HUES6 (cell line): ENCODE measurements around the gene SLC35A1.

ENCODE experiments used
- H3K27ac ChIP-seq: 2 replicates; pipeline ENCODE4 v1.7.0; 2013; ENCODE audit warnings: low read depth, mild to moderate bottlenecking, low read length, inconsistent platforms
- H3K27me3 ChIP-seq: 2 replicates; pipeline ENCODE4 v1.6.1; 2013; ENCODE audit warnings: low read length; ENCODE audit not compliant: control insufficient read depth, insufficient read depth
- H3K36me3 ChIP-seq: 2 replicates; pipeline ENCODE4 v1.6.1; 2013; ENCODE audit warnings: low read length; ENCODE audit not compliant: control insufficient read depth, insufficient read depth
- H3K4me1 ChIP-seq: 2 replicates; pipeline ENCODE4 v1.6.1; 2013; ENCODE audit warnings: low read length; ENCODE audit not compliant: control insufficient read depth, insufficient read depth
- H3K4me3 ChIP-seq: 2 replicates; pipeline ENCODE4 v1.5.1; 2013; ENCODE audit warnings: low read depth, low read length
- H3K9ac ChIP-seq: one replicate; pipeline ENCODE4 v1.6.1; 2013; ENCODE audit warnings: mild to moderate bottlenecking, low read length
- H3K9me3 ChIP-seq: 2 replicates; pipeline ENCODE4 v1.6.1; 2013; ENCODE audit warnings: low read depth, low read length; ENCODE audit not compliant: control insufficient read depth, insufficient read depth

Gene SLC35A1

GRCh38 chr6:87472525-87473418 lies at the start of gene SLC35A1:
Gene SLC35A1 (plus strand): TSS chr6:87472974. CDS start chr6:87473004, 30 bp downstream.
- peak within 1 kb of the TSS; percentile 91 for H3K9ac ChIP-seq
- peak within 1 kb of the TSS; percentile 96 for H3K4me3 ChIP-seq
- H3K9me3 ChIP-seq, result no peaks in the 10 kb centered on the region
- H3K4me1 ChIP-seq, result peaks cover 5% of the 10 kb centered on the region; the same call in 1 of the 2 replicates
- no peaks in the 10 kb centered on the region for H3K27me3 ChIP-seq
- no peaks in the 10 kb centered on the region for H3K36me3 ChIP-seq
- H3K27ac ChIP-seq, result peak within 1 kb of the TSS; percentile 46; the same call in 1 of the 2 replicates

GRCh38 chr6:87426789-87427188 lies 46.0 kb upstream of the SLC35A1 start:
- no peaks in the 10 kb centered on the region for H3K9me3 ChIP-seq
- H3K9ac ChIP-seq, result no peak overlapping the region
- H3K4me1 ChIP-seq, result no peaks in the 10 kb centered on the region
- H3K36me3 ChIP-seq, result no peaks in the 10 kb centered on the region
- no peak overlapping the region for H3K4me3 ChIP-seq
- no peak overlapping the region for H3K27ac ChIP-seq
- H3K27me3 ChIP-seq, result no peaks in the 10 kb centered on the region

- Histone ChIP-seq H3K27me3 (no peaks in the 10 kb centered on the region), H3K27ac (no peak overlapping the region), H3K4me1 (no peaks in the 10 kb centered on the region)
Measured at GRCh38 chr6:87430499-87430898, 42.3 kb upstream of the SLC35A1 start.

GRCh38 chr6:87431263-87431662 lies 41.5 kb upstream of the SLC35A1 start:
- no peaks in the 10 kb centered on the region for H3K4me1 ChIP-seq
- H3K9ac ChIP-seq, result no peak overlapping the region
- H3K9me3 ChIP-seq, result no peaks in the 10 kb centered on the region
- H3K4me3 ChIP-seq, result no peak overlapping the region
- H3K27me3 ChIP-seq, result no peaks in the 10 kb centered on the region
- no peaks in the 10 kb centered on the region for H3K36me3 ChIP-seq
- H3K27ac ChIP-seq, result no peak overlapping the region

More at GRCh38 chr6:87430499-87430898, 42.3 kb upstream of the SLC35A1 start:
- Histone ChIP-seq H3K36me3 (no peaks in the 10 kb centered on the region), H3K9ac (no peak overlapping the region), H3K9me3 (no peaks in the 10 kb centered on the region), H3K4me3 (no peak overlapping the region)

GRCh38 chr6:87436435-87436834 lies 36.3 kb upstream of the SLC35A1 start:
- Histone ChIP-seq H3K27me3 (no peaks in the 10 kb centered on the region), H3K9ac (no peak overlapping the region), H3K9me3 (no peaks in the 10 kb centered on the region), H3K36me3 (no peaks in the 10 kb centered on the region), H3K4me1 (no peaks in the 10 kb centered on the region), H3K4me3 (no peak overlapping the region), H3K27ac (no peak overlapping the region)

GRCh38 chr6:87441711-87442110 lies 31.1 kb upstream of the SLC35A1 start:
- no peaks in the 10 kb centered on the region for H3K9me3 ChIP-seq
- no peak overlapping the region for H3K4me3 ChIP-seq
- H3K9ac ChIP-seq, result no peak overlapping the region
- no peaks in the 10 kb centered on the region for H3K27me3 ChIP-seq
- H3K4me1 ChIP-seq, result peaks cover 9% of the 10 kb centered on the region
- no peak overlapping the region for H3K27ac ChIP-seq
- H3K36me3 ChIP-seq, result no peaks in the 10 kb centered on the region

- Histone ChIP-seq H3K27ac (peak overlapping the region; percentile 55; the same call in 1 of the 2 replicates), H3K9me3 (no peaks in the 10 kb centered on the region), H3K4me3 (no peak overlapping the region; the same call in 1 of the 2 replicates), H3K27me3 (no peaks in the 10 kb centered on the region), H3K9ac (no peak overlapping the region), H3K4me1 (peaks cover 9% of the 10 kb centered on the region), H3K36me3 (no peaks in the 10 kb centered on the region)
Measured at GRCh38 chr6:87444362-87444761, 28.4 kb upstream of the SLC35A1 start.

- Histone ChIP-seq H3K27ac (no peak overlapping the region), H3K9ac (no peak overlapping the region), H3K9me3 (no peaks in the 10 kb centered on the region), H3K27me3 (no peaks in the 10 kb centered on the region), H3K4me3 (no peak overlapping the region), H3K36me3 (no peaks in the 10 kb centered on the region), H3K4me1 (no peaks in the 10 kb centered on the region)
Measured at GRCh38 chr6:87465051-87465450, 7.7 kb upstream of the SLC35A1 start.

- Histone ChIP-seq H3K9me3 (no peaks in the 10 kb centered on the region), H3K9ac (peak overlapping the region; percentile 91), H3K27me3 (no peaks in the 10 kb centered on the region), H3K4me3 (peak overlapping the region; percentile 96), H3K36me3 (no peaks in the 10 kb centered on the region), H3K4me1 (peaks cover 5% of the 10 kb centered on the region; the same call in 1 of the 2 replicates), H3K27ac (no peak overlapping the region)
Measured at GRCh38 chr6:87473419-87473903, 687 bp downstream of the SLC35A1 start.

- H3K4me1 ChIP-seq, result peaks cover 6% of the 10 kb centered on the region
- H3K9ac ChIP-seq, result no peak overlapping the region
- H3K4me3 ChIP-seq, result no peak overlapping the region
- peaks cover 5% of the 10 kb centered on the region; the same call in 1 of the 2 replicates for H3K9me3 ChIP-seq
- no peak overlapping the region for H3K27ac ChIP-seq
- no peaks in the 10 kb centered on the region for H3K27me3 ChIP-seq
- H3K36me3 ChIP-seq, result no peaks in the 10 kb centered on the region
Measured at GRCh38 chr6:87481931-87482330, 9.2 kb downstream of the SLC35A1 start.

- no peak overlapping the region for H3K9ac ChIP-seq
- no peaks in the 10 kb centered on the region for H3K36me3 ChIP-seq
- H3K4me3 ChIP-seq, result no peak overlapping the region
- peaks cover 5% of the 10 kb centered on the region; the same call in 1 of the 2 replicates for H3K9me3 ChIP-seq
- H3K27ac ChIP-seq, result no peak overlapping the region
- peaks cover 9% of the 10 kb centered on the region for H3K4me1 ChIP-seq
- H3K27me3 ChIP-seq, result no peaks in the 10 kb centered on the region
Measured at GRCh38 chr6:87482366-87482765, 9.6 kb downstream of the SLC35A1 start.
